Caki2 (cell line): Measurements from ENCODE around the gene CSNK2A3. TPM values are rescaled to one million over a fixed set of nuclear protein-coding genes. Genes with fewer than 3 reads are reported as not detected.
"Not testable (repeated sequence)": the region's sequence is repeated elsewhere in the genome, so short reads cannot be mapped to it uniquely, and the experiment has no call there.

Experiments used
- DNase-seq: peaks from one replicate; pipeline ENCODE4 v3.0.0-alpha.2; 2015; ENCODE audit warnings: low read depth
- in situ Hi-C: cut with HindIII; loops from 2 replicates; pipeline ENCODE4 v1.10.0; 2016; ENCODE audit warnings: low sequenced_read_pairs, low pct_unique_long_range_greater_than_20kb, mixed read lengths
- total RNA-seq: library from RNA; depleted of rRNA; stranded (reverse); fragments of >200 nt; shearing (Covaris generic); gene quantifications from 2 replicates; pipeline ENCODE4 v1.2.3, GENCODE V29; 2014; ENCODE audit warnings: low replicate concordance

CSNK2A3 gene
- total RNA-seq, 1 experiment from 2014 or later: 4.2 TPM

GRCh38 chr11:11381471-11382105, 28.5 kb upstream of the CSNK2A3 start:
- DNase-seq: no peak
- in situ Hi-C loops: no loop called here

DNA sequence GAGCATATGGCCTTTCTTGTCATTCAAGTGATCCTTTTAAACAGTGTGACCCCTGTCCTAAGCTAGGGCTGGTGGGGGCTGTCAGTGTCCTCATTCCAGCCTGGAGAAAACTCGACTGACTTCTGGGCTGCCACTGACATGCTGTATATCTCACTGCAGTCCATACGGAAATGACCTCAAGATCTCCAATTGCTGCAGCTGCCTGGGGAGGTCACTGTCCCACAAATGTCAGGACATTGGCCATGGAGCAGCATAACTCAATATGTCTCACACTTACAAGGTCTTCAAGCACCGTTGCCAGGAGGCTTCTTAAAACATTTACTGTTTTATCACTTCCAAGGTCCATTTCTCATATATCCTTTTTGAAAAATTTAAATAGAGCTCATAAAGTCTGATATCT, 27.8 kb upstream of the CSNK2A3 start:
- in situ Hi-C loops: no loop called here
- no peak for DNase-seq

DNA sequence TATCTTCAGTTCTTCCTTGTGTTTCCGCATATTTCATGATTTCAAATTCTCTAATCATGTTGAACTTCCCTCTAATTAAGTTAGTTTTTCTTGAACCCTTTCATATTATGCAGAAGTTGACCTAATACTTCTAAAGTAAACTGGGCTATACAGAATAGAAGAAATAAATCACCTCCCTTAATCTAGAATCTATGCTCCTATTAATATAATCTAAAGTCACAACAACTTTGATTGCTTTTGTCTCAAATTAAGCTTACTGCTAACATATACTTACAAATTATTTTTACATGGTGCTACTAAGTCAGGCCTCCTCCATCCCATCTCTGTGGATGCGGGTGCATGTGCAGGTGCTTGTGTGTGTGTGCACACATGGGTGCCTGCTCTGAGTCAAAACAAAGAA, 27.3 kb upstream of the CSNK2A3 start:
- in situ Hi-C loops: no loop called here
- no peak for DNase-seq

- no peak for DNase-seq
- in situ Hi-C loops: no loop called here
Measured at GRCh38 chr11:11379661-11380060, 26.6 kb upstream of the CSNK2A3 start.

DNA sequence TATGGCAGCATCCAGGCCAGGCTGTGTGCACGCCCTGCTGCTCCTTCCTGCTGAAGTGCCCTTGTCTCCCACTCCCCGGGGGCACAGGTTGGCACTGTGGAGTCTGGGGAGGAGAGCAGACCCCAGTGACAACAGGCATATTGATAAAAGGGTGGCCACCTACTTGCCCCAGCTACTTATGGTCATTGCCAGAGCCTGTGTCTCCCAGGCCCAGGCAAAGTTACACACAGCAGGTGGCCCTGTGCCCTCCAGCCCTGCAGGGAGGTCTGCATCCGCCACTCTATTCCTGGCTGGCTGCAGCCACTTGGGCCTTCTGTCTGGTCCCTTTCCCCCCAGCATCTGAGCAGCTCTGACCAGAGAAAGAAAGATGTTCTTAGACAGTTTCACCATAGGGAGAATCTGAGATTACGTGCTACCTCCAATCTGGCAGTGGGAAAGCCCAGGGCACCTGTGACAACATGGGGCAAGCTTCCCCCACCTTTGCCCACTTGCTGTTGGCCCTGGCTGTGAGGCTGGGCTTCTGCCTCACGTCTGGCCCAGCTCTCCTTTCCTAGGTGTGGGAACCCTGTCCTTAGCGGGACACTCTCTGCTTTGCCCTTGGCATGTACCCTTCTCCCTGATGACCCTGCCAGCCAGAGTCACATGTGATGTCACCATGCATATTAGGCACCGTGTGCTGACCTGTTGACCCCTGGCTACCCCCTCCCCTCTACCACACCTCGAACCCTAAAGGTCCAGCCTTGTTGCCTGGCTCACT, 25.3 kb upstream of the CSNK2A3 start:
- in situ Hi-C loops: no loop called here

GRCh38 chr11:11374358-11375148, 21.5 kb upstream of the CSNK2A3 start:
- in situ Hi-C loops: no loop called here
- DNase-seq: no peak

More for the DNA sequence above, 25.3 kb upstream of the CSNK2A3 start:
- DNase-seq: no peak

GRCh38 chr11:11373934-11374333, 20.9 kb upstream of the CSNK2A3 start:
- in situ Hi-C loops: no loop called here
- no peak for DNase-seq

GRCh38 chr11:11372461-11372860, 19.4 kb upstream of the CSNK2A3 start:
- DNase-seq: no peak
- in situ Hi-C loops: no loop called here

GRCh38 chr11:11370962-11371303, 17.9 kb upstream of the CSNK2A3 start:
- in situ Hi-C loops: no loop called here

GRCh38 chr11:11370255-11370961, 17.4 kb upstream of the CSNK2A3 start:
- no peak for DNase-seq
- in situ Hi-C loops: no loop called here

More at GRCh38 chr11:11370962-11371303, 17.9 kb upstream of the CSNK2A3 start:
- DNase-seq: no peak

- no peak for DNase-seq
- in situ Hi-C loops: no loop called here
Measured at GRCh38 chr11:11366793-11367192, 13.7 kb upstream of the CSNK2A3 start.

- in situ Hi-C loops: no loop called here
- no peak for DNase-seq
Measured at GRCh38 chr11:11363674-11364073, 10.6 kb upstream of the CSNK2A3 start.

DNA sequence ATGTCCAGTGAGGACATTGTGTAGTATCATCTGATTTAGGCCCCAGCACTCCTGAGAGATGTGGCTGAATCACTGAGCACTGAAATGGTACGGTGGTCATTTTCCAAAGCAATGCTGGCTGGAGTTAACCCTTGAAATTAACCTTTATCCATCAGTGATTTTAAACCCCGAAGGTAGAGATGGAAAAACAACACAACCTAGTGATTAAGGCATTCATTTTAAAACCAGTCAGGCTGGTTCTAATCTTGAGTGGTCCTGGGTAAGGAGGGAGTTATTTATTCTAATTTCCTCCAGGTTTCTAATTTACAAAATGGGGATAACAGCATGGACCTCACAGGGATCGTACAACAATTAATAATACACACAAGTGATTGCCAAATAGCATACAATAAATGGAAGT, 6.6 kb upstream of the CSNK2A3 start:
- DNase-seq: no peak
- in situ Hi-C loops: no loop called here

DNA sequence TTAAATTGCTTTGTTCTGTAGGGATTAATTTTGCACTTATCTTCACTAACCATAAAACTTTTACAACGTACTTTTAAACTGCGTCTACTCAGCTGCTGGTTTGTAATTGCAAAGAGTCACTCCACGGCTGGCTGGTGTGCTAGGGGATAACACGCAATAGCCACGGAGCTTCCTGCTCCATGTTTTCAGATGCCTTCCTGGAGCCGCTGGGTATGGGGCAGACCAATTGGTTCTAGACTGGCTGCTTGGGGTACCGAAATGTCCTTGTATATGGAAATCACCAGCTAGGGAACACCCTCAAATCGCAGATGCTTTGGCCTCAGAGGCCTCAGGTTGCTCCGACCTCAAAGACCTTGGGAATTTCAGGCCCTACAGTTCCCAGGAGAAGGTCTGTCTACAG, 3.8 kb upstream of the CSNK2A3 start:
- no peak for DNase-seq
- in situ Hi-C loops: no loop called here

DNA sequence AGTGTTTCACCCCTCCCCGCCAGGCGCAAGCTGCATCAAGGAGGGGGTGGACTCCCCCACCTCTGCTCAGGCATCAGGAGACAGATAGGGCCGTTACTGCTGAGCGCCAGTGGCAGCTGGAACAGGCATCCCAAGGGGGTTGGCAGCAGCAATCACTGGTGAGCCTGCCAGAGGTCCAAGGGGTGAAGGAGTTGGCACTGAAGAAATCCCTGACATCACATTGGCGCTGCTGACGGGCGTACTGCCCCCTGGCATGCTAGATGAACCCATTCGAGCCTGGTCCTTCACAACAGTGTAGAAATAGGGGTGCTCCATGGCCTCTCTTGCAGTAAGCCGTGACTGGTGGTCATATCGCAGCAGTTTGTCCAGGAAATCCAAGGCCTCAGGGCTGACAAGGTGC, 1.2 kb downstream of the CSNK2A3 start:
- DNase-seq, in situ Hi-C loops: not testable (repeated sequence)

- in situ Hi-C loops: no loop called here
- DNase-seq: no peak
Measured at GRCh38 chr11:11351042-11351586, 1.9 kb downstream of the CSNK2A3 start.

DNA sequence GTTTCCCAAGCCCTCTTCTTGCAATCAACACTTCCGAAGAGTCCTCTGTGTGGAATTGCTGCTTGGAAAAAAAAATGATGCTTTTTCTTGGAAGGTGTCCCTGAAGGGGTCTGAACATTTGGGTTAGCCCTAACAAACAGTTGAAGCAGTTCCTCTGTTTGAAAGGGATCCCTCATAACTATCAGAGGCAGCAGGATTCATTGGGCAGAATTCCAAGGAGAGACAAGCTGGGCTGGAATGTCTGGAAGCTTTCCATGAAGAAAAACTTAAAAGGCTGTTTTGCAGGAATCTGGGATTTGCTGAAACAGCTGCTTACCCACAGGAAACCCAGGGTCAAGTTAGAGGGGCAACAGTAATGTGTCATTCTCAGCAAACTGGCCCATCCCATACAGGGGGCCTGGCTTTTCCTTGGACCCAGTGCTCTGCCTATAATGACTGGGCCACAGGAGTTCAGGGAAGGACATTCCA, 3.1 kb downstream of the CSNK2A3 start:
- in situ Hi-C loops: no loop called here
- no peak for DNase-seq

- no peak for DNase-seq
- in situ Hi-C loops: no loop called here
Measured at GRCh38 chr11:11349106-11349825, 3.8 kb downstream of the CSNK2A3 start.
